ENCODE results near the gene DIDO1.

GRCh38 chr20:62887152-62887859 is 39.0 kb downstream of the DIDO1 start:
- no peak for TF ChIP-seq POLR2A (IDR thresholded peaks at IDR 0.05)
- peak in 1 of 4 donors; percentile 57 for TF ChIP-seq EP300 (IDR thresholded peaks at IDR 0.05)
- no peak for TF ChIP-seq CTCF (IDR thresholded peaks at IDR 0.05)
